T-helper 17 cell (primary cell): ENCODE measurements around the gene RPS2. TPM values are rescaled to one million over a fixed set of nuclear protein-coding genes. Genes with fewer than 3 reads are reported as not detected.
A peak's percentile ranks its signal among the peaks of the same experiment; 100 is the strongest.

Source experiments
- ATAC-seq: fragments of 150-1000 bp; cut with Tn5 transposase; 2 replicates; pipeline ENCODE4 v1.10.0; 2021; ENCODE audit warnings: mild to moderate bottlenecking, moderate library complexity
- DNase-seq, 3 donors: peaks; one replicate each; pipeline versions ENCODE4 v3.0.0 to v3.0.0-alpha.2; 2020 to 2021
- H3K9me3 ChIP-seq: one replicate; pipeline ENCODE4 v1.7.0; 2013; ENCODE audit warnings: low read length, mild to moderate bottlenecking; ENCODE audit not compliant: control insufficient read depth, poor library complexity, severe bottlenecking
- H3K27ac Mint-ChIP-seq: one replicate; pipeline ENCODE4 v1.8.0; 2022; ENCODE audit warnings: mild to moderate bottlenecking, moderate library complexity, mixed read lengths
- H3K27me3 Mint-ChIP-seq: one replicate; pipeline ENCODE4 v1.8.0; 2022; ENCODE audit warnings: mixed read lengths
- H3K36me3 Mint-ChIP-seq: one replicate; pipeline ENCODE4 v1.8.0; 2022; ENCODE audit warnings: low read depth, mixed read lengths
- H3K4me1 Mint-ChIP-seq: one replicate; pipeline ENCODE4 v1.8.0; 2022; ENCODE audit warnings: mild to moderate bottlenecking, mixed read lengths
- H3K4me3 Mint-ChIP-seq: one replicate; pipeline ENCODE4 v1.8.0; 2022; ENCODE audit warnings: mild to moderate bottlenecking, moderate library complexity, mixed read lengths
- total RNA-seq, 4 donors: library from RNA in 2 of 4; stranded (reverse) in 2 of 4; gene quantifications; one replicate each; pipeline ENCODE4 v1.2.3 and lab custom pipeline; 2022 to 2026

Gene RPS2
- total RNA-seq, 2 donors from 2014 or later, result 3,200 to 3,361 TPM

GRCh38 chr16:1982991-1983543 lies 18.4 kb upstream of the RPS2 start:
- ATAC-seq (no peak), DNase-seq (no peak)
- H3K27ac Mint-ChIP-seq, result no peak overlapping the region

GRCh38 chr16:1982013-1982433 lies 17.4 kb upstream of the RPS2 start:
- peaks cover 18% of the 10 kb centered on the region for H3K27me3 Mint-ChIP-seq
- H3K4me1 Mint-ChIP-seq, result peaks cover 12% of the 10 kb centered on the region
- no peak overlapping the region for H3K4me3 Mint-ChIP-seq
- no peak for DNase-seq
- H3K27ac Mint-ChIP-seq, result no peak overlapping the region
- H3K36me3 Mint-ChIP-seq, result no peaks in the 10 kb centered on the region
- no peaks in the 10 kb centered on the region for H3K9me3 ChIP-seq
- no peak for ATAC-seq

More at GRCh38 chr16:1982991-1983543, 18.4 kb upstream of the RPS2 start:
- peaks cover 18% of the 10 kb centered on the region for H3K27me3 Mint-ChIP-seq
- no peaks in the 10 kb centered on the region for H3K9me3 ChIP-seq
- no peaks in the 10 kb centered on the region for H3K36me3 Mint-ChIP-seq
- peaks cover 12% of the 10 kb centered on the region for H3K4me1 Mint-ChIP-seq
- peak overlapping the region; percentile 87 for H3K4me3 Mint-ChIP-seq

- DNase-seq (no peak), ATAC-seq (peak; percentile 21)
- H3K4me3 Mint-ChIP-seq, result no peak within 1 kb of the TSS
- H3K4me1 Mint-ChIP-seq, result peaks cover 7% of the 10 kb centered on the region
- H3K9me3 ChIP-seq, result no peaks in the 10 kb centered on the region
- no peak within 1 kb of the TSS for H3K27ac Mint-ChIP-seq
- no peaks in the 10 kb centered on the region for H3K36me3 Mint-ChIP-seq
- peaks cover 18% of the 10 kb centered on the region for H3K27me3 Mint-ChIP-seq
Observed at GRCh38 chr16:1981398-1981836, 16.8 kb upstream of the RPS2 start, which contains the start of gene NOXO1. TSS of gene NOXO1 (minus strand) at chr16:1981469. CDS start at chr16:1981179, 290 bp downstream.

GRCh38 chr16:1980770-1981087 lies 16.1 kb upstream of the RPS2 start:
- no peaks in the 10 kb centered on the region for H3K9me3 ChIP-seq
- Mint-ChIP-seq H3K27ac (no peak overlapping the region), H3K36me3 (peaks cover 5% of the 10 kb centered on the region), H3K4me3 (no peak overlapping the region), H3K4me1 (peaks cover 7% of the 10 kb centered on the region), H3K27me3 (peaks cover 18% of the 10 kb centered on the region)
- no peak for ATAC-seq
- DNase-seq, result no peak

- Mint-ChIP-seq H3K27me3 (peaks cover 18% of the 10 kb centered on the region), H3K27ac (no peak overlapping the region), H3K4me3 (no peak overlapping the region), H3K36me3 (peaks cover 5% of the 10 kb centered on the region), H3K4me1 (peaks cover 7% of the 10 kb centered on the region)
- no peaks in the 10 kb centered on the region for H3K9me3 ChIP-seq
- DNase-seq (no peak), ATAC-seq (no peak)
Observed at GRCh38 chr16:1980030-1980769, 15.6 kb upstream of the RPS2 start.

- peaks cover 4% of the 10 kb centered on the region for H3K4me1 Mint-ChIP-seq
- no peaks in the 10 kb centered on the region for H3K9me3 ChIP-seq
- H3K27ac Mint-ChIP-seq, result no peak overlapping the region
- DNase-seq, result no peak
- H3K4me3 Mint-ChIP-seq, result peak overlapping the region; percentile 57
- peaks cover 18% of the 10 kb centered on the region for H3K27me3 Mint-ChIP-seq
- H3K36me3 Mint-ChIP-seq, result peaks cover 5% of the 10 kb centered on the region
- peak; percentile 41 for ATAC-seq
Observed at GRCh38 chr16:1979271-1980029, 14.8 kb upstream of the RPS2 start.

- no peak overlapping the region for H3K4me3 Mint-ChIP-seq
Observed at GRCh38 chr16:1978476-1979120, 14.0 kb upstream of the RPS2 start.

GRCh38 chr16:1977875-1978268 lies 13.2 kb upstream of the RPS2 start:
- no peak overlapping the region for H3K27ac Mint-ChIP-seq
- H3K4me3 Mint-ChIP-seq, result no peak overlapping the region
- peaks cover 5% of the 10 kb centered on the region for H3K36me3 Mint-ChIP-seq
- peaks cover 6% of the 10 kb centered on the region for H3K4me1 Mint-ChIP-seq
- peaks cover 14% of the 10 kb centered on the region for H3K27me3 Mint-ChIP-seq
- ATAC-seq (no peak), DNase-seq (no peak)
- no peaks in the 10 kb centered on the region for H3K9me3 ChIP-seq

More at GRCh38 chr16:1978476-1979120, 14.0 kb upstream of the RPS2 start:
- no peaks in the 10 kb centered on the region for H3K9me3 ChIP-seq
- ATAC-seq, result no peak
- Mint-ChIP-seq H3K36me3 (peaks cover 5% of the 10 kb centered on the region), H3K4me1 (peaks cover 4% of the 10 kb centered on the region), H3K27ac (no peak overlapping the region), H3K27me3 (peaks cover 18% of the 10 kb centered on the region)
- DNase-seq, result no peak

- no peak for DNase-seq
- H3K9me3 ChIP-seq, result no peaks in the 10 kb centered on the region
- H3K36me3 Mint-ChIP-seq, result peaks cover 5% of the 10 kb centered on the region
- H3K4me3 Mint-ChIP-seq, result no peak overlapping the region
- H3K4me1 Mint-ChIP-seq, result peaks cover 9% of the 10 kb centered on the region
- H3K27me3 Mint-ChIP-seq, result peaks cover 14% of the 10 kb centered on the region
- H3K27ac Mint-ChIP-seq, result no peak overlapping the region
- ATAC-seq, result no peak
Observed at GRCh38 chr16:1976951-1977874, 12.6 kb upstream of the RPS2 start.

- Mint-ChIP-seq H3K27ac (no peak overlapping the region), H3K27me3 (peaks cover 8% of the 10 kb centered on the region), H3K4me1 (peaks cover 18% of the 10 kb centered on the region), H3K4me3 (no peak overlapping the region), H3K36me3 (peaks cover 8% of the 10 kb centered on the region)
- ATAC-seq (no peak), DNase-seq (no peak)
- no peaks in the 10 kb centered on the region for H3K9me3 ChIP-seq
Observed at GRCh38 chr16:1976216-1976520, 11.5 kb upstream of the RPS2 start.

- ATAC-seq, result no peak
- Mint-ChIP-seq H3K4me1 (peaks cover 21% of the 10 kb centered on the region), H3K4me3 (no peak overlapping the region), H3K27ac (no peak overlapping the region), H3K36me3 (peaks cover 8% of the 10 kb centered on the region), H3K27me3 (peaks cover 2% of the 10 kb centered on the region)
- no peak for DNase-seq
- H3K9me3 ChIP-seq, result no peaks in the 10 kb centered on the region
Observed at GRCh38 chr16:1975432-1976215, 11.0 kb upstream of the RPS2 start.
